Islet of Langerhans (tissue), 1 donor: ENCODE results near the gene UBE2QL1.

Experiments used
- FAIRE-seq: peaks from one replicate; lab custom pipeline; 2011; peaks lifted over from hg19 to GRCh38; lab: Jason Lieb, UNC

Gene UBE2QL1

GRCh38 chr5:6540111-6540827 is 91.6 kb downstream of the UBE2QL1 start:
- no peak for FAIRE-seq

- no peak for FAIRE-seq
Observed at GRCh38 chr5:6541256-6542013, 92.8 kb downstream of the UBE2QL1 start.

GRCh38 chr5:6542421-6543345 is 94.0 kb downstream of the UBE2QL1 start:
- FAIRE-seq: no peak

- no peak for FAIRE-seq
Observed at GRCh38 chr5:6543346-6543730, 94.7 kb downstream of the UBE2QL1 start.

GRCh38 chr5:6543830-6544560 is 95.3 kb downstream of the UBE2QL1 start:
- FAIRE-seq: no peak
